NCI-H146 treated with DMSO at 0.1 percent for 48 hours (cell line): ENCODE results near the gene PLCB4.

ENCODE experiments used
- DNase-seq: peaks from one replicate; lab custom pipeline; 2025; ENCODE audit not compliant: unreplicated experiment; lab: John Stamatoyannopoulos, UW

The PLCB4 gene

DNA sequence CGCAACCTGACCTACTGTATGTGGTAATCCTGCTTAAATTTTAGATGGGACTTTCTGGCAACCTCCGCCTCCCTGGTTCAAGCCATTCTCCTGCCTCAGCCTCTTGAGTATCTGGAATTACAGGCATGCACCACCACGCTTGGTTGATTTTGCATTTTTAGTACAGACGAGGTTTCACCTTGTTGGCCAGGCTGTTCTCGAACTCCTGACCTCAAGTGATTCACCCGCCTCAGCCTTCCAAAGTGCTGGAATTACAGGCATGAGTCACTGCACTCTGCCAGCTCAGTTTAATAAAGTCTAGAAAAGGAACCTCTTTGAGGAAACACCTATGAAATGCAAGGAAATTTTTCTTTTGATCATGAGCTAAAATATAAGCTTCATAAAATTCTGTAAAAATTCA is 9.0 kb upstream of the PLCB4 start:
- no peak for DNase-seq

- DNase-seq = no peak
Observed at GRCh38 chr20:9061434-9061833, 7.5 kb upstream of the PLCB4 start.

DNA sequence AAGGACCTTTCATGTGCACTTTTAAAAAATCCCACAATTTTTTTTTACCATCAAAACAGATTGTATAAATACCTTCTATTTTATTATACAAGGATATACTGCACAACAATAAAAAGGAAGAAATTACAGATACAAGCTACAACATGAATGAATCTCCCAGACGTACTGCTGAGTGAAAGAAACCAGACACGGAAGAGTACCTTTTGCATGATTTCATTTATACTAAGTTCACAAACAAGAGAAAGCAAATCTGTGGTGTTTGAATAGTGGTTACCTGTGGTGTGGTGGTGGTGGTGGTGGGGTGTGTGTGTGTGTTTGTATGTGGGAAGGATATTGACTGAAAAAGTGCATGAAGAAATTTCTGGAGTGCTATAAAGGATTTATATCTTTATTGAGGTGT is 6.8 kb upstream of the PLCB4 start:
- DNase-seq = no peak

DNA sequence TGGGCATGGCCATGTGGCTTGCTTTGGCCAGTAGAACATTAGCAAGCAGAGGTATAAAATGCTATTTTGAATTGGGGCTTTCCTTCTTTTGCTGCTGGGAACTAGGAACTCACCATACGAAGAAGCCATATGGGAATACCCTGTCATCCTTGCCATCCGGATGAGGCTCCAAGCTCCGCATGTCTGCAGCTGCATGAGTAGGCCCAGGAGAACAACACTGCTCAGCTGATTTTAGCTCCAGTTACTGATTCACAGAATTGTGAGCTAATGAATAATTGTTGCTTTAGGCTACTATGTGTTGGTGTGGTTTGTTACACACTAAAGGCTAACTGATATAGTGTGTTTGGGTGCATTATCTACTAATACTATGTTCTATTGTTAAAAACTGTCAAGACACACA is 2.7 kb upstream of the PLCB4 start:
- DNase-seq = no peak

- peak; percentile 71 for DNase-seq
Observed at GRCh38 chr20:9068233-9068801, 570 bp upstream of the PLCB4 start.

- DNase-seq = no peak
Observed at GRCh38 chr20:9070304-9070703, 1.4 kb downstream of the PLCB4 start.

- DNase-seq = no peak
Observed at GRCh38 chr20:9071976-9072726, 3.3 kb downstream of the PLCB4 start.

GRCh38 chr20:9072861-9073500 is 4.1 kb downstream of the PLCB4 start:
- DNase-seq = no peak

- peak; percentile 17 for DNase-seq
Observed at GRCh38 chr20:9075264-9076095, 6.6 kb downstream of the PLCB4 start.

DNA sequence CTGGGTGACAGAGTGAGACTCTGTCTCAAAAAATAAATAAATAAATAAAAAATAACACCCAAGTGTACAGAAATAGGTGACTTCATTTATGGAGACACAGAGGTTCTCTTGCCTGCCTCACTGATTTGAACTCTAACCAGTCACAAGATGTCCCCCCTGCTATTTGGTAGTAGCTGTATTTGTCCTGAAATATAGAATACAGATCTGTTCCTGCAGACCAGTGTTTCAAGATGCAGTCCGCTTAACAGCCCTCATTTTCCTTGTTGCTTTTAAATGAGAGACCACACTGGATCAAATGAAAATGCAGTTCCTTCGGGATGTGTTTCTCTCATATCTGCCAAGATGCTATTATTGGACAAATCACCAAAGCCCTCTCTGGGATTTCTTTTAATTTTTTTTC is 7.6 kb downstream of the PLCB4 start:
- no peak for DNase-seq

DNA sequence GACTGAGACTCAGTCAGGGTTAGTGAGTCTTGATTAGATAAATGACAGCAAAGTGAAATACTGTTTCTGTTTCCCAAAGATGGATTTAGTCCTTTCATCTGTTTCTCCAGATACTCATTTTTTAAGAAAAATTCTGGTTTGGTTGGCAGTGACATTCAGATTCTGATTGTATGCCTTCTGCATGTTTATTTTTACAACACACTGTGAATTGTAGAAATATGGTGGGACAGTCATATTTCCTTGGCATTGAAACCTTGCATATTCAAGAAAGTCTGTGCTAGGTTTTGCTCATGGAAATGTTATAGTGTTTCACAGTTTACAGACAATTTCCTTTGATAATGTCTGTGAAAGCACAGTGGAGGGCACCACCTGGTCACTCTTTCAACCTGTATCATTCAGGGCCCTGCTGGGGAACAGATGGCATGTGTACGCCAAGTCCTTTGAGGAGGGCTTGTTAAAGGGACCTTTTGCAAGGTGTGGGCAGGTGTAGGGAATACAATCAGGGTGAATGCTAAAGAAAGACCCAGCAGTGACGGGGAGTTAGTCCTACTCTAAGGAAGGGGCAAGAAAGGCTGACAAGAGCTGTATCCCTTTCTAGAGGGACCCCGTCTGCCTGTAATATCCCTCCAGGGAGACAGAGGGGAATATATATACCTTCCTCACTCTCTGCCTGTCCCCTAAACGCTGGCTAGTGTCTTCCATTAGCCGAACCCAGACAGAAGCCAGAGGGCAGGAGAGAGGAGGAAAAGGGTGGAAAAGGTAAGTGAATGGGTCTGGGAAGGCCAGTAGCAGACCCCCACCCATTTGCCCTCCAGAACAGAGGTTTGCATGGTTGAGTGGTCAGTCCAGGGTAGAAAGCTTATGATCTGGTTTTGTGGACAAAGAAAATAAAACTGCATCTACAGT is 10.2 kb downstream of the PLCB4 start:
- DNase-seq = peak; percentile 87

DNA sequence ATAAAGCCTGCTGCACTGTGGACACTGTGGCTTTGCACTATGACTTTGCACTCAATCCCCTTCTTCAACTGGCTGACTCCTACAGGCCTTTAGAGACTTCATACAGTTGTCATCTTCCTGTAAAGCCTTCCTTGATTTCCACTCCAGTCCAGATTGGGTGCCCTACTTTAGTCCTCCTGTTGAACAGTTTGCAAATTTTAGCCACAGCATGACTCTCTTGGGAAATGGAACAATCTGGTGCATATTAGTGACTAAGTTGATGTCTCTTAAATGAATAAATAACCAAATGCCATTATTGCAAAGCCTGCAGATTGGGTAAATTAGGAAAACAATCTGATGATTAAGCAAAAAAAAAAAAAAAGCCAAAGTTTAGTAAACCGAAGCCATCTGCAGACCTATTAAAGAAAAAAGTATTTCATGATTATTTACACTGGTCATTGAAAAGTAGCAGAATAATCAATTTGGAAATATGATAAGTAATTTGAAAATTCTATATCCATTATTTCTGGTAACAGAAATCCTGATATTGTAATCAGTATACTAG is 12.6 kb downstream of the PLCB4 start:
- DNase-seq = no peak

DNA sequence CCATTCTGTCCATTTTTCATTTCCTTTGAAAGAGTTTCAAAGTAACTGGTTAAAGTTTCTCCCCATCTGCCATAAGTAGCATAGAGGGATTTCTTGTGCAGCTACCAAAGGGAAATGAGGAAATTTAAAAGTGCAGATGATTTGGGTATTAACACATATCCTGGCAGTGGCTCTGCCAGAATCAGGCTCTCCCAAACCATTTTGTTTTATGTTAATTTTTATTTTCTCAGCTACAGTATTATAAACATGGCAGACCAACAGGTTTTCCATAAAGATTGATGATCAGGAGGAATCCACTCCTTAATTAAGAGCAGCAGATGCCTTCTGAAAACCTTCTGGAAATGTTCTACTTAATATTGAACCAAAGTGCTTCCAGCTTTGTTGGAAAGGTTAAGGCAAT is 13.9 kb downstream of the PLCB4 start:
- no peak for DNase-seq

DNA sequence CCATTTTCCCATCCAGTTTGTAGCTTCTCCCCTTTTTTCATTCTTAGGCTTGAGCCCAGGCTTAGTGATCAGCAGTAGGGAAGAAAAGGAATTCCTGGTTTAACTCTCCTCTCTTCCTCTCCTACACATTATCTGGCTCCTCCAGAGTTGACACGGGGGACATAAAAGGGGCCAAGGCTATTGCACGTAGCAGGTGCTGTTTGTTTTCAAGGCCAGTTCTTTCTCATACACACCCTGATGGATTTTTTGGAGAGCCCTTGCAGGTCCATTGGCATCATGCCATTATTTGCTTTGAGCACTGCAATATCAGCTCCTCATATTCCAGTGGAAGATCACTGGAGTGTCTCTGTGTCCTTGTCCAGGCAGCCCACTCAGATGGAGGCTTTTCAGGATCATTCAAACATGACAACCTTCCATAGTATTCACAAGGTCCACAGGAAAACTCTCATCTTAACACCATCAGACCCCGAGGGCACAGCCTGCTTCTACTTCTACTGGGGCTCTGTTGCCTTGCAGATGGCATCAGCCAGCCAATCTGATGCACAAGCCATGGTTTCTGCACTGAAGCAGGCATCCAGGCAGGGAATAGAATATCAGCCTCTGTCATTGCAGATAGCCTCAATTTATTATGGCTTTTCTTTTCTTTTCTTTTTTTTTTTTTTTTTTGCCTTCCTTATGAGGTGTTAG is 18.8 kb downstream of the PLCB4 start:
- DNase-seq = peak; percentile 28

DNA sequence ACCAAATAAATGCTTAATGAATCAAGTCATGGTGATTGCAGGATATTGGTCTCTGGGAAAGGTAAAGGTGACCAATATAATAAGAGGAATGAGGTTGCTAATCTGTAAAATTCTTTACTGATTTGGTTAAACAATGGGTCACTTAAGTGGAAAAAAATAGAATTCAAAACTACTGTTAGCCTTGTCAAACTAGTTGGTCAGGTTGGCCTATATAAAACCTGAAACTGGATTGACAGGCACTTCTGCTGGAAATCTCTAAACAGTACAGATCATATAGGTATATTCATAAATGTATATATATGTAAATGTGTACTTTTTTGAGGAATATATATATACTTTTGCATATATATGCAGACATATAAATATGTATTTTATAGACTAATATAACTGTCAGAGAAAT is 19.7 kb downstream of the PLCB4 start:
- no peak for DNase-seq

- no peak for DNase-seq
Observed at GRCh38 chr20:9092113-9092512, 23.2 kb downstream of the PLCB4 start.

- DNase-seq = no peak
Observed at GRCh38 chr20:9092655-9093054, 23.8 kb downstream of the PLCB4 start.

DNA sequence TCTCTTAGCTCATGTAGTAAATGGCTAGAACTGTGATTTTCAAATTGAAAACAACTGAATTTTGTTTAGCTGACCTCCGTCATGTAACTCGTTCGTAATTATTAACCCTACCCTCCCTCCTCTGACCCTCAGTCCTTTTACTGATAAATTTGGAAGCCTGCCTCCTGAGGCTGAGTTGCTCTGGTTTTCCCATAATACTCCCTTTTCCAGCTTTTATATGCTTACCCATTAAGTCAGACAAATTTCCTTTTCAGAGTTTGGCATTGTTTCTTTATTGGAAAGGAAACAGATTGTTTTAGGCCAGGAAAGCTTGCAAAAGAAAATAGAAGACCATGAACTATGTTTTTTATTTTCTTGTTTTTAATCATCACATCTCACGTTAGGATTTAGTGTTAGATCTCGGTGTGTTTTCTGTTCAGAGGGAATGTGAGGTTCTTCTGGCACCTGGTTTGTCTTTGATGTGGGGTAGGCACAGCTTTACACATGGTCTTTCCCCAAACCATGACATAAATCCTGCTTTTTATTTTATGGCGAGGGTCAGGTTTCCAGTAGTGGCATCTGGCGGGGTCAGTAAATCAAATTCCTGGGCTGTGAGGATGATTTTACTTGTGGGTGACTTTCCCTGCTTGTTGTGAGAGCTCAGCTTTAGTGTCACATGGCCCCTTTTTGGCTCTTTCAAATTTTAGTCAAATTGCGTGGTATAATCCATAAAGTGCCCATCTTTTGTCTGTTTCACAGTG is 24.5 kb downstream of the PLCB4 start:
- no peak for DNase-seq

DNA sequence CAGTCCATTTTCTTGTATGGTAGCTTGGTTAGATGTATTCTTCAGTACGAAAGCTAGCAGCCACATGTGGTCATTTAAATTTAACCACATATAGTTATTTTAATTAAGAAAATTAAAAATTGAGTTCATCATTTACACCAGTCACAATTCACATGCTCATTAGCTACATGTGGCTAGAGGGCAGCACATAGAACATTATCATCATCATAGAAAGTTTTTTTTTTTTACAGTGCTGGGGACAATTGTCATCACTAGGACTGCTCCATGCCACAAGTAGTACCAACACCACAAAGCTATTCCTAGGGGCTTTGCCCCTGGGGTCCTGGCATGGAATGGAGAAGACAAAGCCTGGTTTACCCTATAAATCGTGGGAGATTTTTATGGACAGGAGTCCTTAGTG is 30.5 kb downstream of the PLCB4 start:
- DNase-seq = no peak
